ENCODE data around the gene FBXO21. TPM values are rescaled to one million over a fixed set of nuclear protein-coding genes. Genes with fewer than 3 reads are reported as not detected.

The FBXO21 gene
- total and polyA plus RNA-seq, 2 donors from 2014 or later: 28.9 to 45.0 TPM

DNA sequence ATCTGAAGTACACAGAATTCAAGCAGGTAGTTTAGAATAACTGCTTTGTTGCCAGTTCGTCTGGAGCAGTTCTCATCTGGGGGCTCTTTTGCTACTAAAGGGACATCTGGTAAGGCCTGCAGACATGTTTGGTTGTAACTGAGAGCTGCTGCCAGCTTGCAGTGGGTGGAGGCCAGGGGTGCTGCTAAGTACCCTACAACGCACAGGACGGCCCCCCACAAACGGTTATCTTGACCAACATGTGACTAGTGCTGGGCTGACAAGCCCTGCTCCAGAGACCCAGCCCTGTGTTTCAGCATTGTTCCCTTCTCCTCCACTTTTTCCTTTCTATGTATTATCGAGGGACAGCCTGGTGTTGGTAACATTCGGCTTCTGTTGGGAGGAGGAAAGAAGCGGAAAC lies 40.8 kb downstream of the FBXO21 start:
- H3K4me3 ChIP-seq (ENCODE audit: low read length in 3 of 3): no peak overlapping the region
- no peaks in the 10 kb centered on the region for H3K9me3 ChIP-seq (ENCODE audit: control insufficient read depth in 2 of 3, insufficient read depth in 1 of 3, low read length in 3 of 3)
- TF ChIP-seq CTCF (IDR thresholded peaks at IDR 0.05; ENCODE audit: borderline replicate concordance, extremely low read depth, insufficient read depth): no peak
- peaks cover 7 to 66% (median 35%) of the 10 kb centered on the region in 3 donors for H3K36me3 ChIP-seq (ENCODE audit: control insufficient read depth in 2 of 3, insufficient read depth in 3 of 3, low read length in 3 of 3)
- H3K27ac ChIP-seq (ENCODE audit: low read depth in 2 of 2, low read length in 2 of 2): no peak overlapping the region
- intact Hi-C loops (cut with DNase I): no loop called here
- H3K4me1 ChIP-seq (ENCODE audit: control insufficient read depth in 2 of 3, insufficient read depth in 2 of 3, low read depth in 1 of 3, low read length in 3 of 3): no peaks in the 10 kb centered on the region
- peak in 1 of 5 donors; percentile 20 for DNase-seq
- no peak for FAIRE-seq
- H3K9ac ChIP-seq (ENCODE audit: low read length in 3 of 3): no peak overlapping the region
- no peaks in the 10 kb centered on the region for H3K27me3 ChIP-seq (ENCODE audit: control insufficient read depth, insufficient read depth, low read length)

DNA sequence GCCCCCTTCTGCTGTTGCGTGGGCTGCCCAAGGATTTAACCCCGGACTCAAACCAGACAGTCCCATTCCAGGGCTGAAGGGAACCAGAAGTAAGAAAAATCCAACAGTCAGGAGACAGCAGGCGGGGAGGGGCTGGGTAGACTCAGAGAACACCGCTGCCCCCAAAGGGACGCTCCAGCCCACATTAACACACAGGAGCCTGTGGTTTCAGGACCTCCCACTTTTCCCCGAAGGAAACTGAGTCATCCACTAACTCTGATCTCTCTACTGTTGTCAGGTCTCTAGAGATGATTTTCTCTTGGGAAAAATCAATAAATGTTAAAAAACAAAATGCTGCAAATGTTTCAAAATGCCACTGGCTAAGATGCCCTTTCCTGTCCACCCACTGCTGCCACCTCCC lies 41.6 kb downstream of the FBXO21 start:
- intact Hi-C loops (cut with DNase I): no loop called here
- no peaks in the 10 kb centered on the region for H3K27me3 ChIP-seq (ENCODE audit: control insufficient read depth, insufficient read depth, low read length)
- peaks cover 5 to 62% (median 33%) of the 10 kb centered on the region in 3 donors for H3K36me3 ChIP-seq (ENCODE audit: control insufficient read depth in 2 of 3, insufficient read depth in 3 of 3, low read length in 3 of 3)
- no peak overlapping the region for H3K27ac ChIP-seq (ENCODE audit: low read depth in 2 of 2, low read length in 2 of 2)
- no peaks in the 10 kb centered on the region for H3K4me1 ChIP-seq (ENCODE audit: control insufficient read depth in 2 of 3, insufficient read depth in 2 of 3, low read depth in 1 of 3, low read length in 3 of 3)
- H3K9me3 ChIP-seq (ENCODE audit: control insufficient read depth in 2 of 3, insufficient read depth in 1 of 3, low read length in 3 of 3): no peaks in the 10 kb centered on the region
- no peak for TF ChIP-seq CTCF (IDR thresholded peaks at IDR 0.05; ENCODE audit: borderline replicate concordance, extremely low read depth, insufficient read depth)
- DNase-seq (peak in 1 of 5 donors; percentile 33), FAIRE-seq (no peak)
- H3K9ac ChIP-seq (ENCODE audit: low read length in 3 of 3): no peak overlapping the region
- no peak overlapping the region for H3K4me3 ChIP-seq (ENCODE audit: low read length in 3 of 3)

DNA sequence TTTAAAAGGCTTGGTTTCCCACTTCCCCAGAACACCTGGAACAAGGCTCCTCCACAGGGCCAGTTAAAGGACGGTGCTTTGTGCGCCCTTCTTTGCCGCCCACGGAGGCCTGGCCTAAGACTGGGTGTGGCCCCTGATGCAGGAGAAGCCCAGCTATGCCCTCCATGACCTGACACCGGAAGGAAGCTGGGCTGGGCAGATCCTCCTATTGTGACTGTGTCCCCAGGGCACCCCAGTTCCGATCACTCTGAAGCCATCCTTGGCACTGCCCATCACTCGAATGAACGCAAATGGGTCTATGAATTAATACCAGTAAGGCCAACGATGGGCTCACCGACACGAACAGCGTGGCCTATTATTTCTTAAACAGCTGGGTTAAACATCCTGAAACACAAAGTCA lies 42.6 kb downstream of the FBXO21 start:
- TF ChIP-seq CTCF (IDR thresholded peaks at IDR 0.05; ENCODE audit: borderline replicate concordance, extremely low read depth, insufficient read depth): no peak
- DNase-seq (peak in 1 of 5 donors; percentile 32), FAIRE-seq (no peak)
- Histone ChIP-seq H3K4me3 (ENCODE audit: low read length in 3 of 3) (no peak overlapping the region), H3K27me3 (ENCODE audit: control insufficient read depth, insufficient read depth, low read length) (no peaks in the 10 kb centered on the region), H3K9ac (ENCODE audit: low read length in 3 of 3) (no peak overlapping the region), H3K36me3 (ENCODE audit: control insufficient read depth in 2 of 3, insufficient read depth in 3 of 3, low read length in 3 of 3) (peaks cover 5 to 56% (median 31%) of the 10 kb centered on the region in 3 donors), H3K9me3 (ENCODE audit: control insufficient read depth in 2 of 3, insufficient read depth in 1 of 3, low read length in 3 of 3) (no peaks in the 10 kb centered on the region), H3K4me1 (ENCODE audit: control insufficient read depth in 2 of 3, insufficient read depth in 2 of 3, low read depth in 1 of 3, low read length in 3 of 3) (no peaks in the 10 kb centered on the region), H3K27ac (ENCODE audit: low read depth in 2 of 2, low read length in 2 of 2) (no peak overlapping the region)
- intact Hi-C loops (cut with DNase I): no loop called here

GRCh38 chr12:117145597-117146154 lies 44.6 kb downstream of the FBXO21 start:
- no peak for TF ChIP-seq CTCF (IDR thresholded peaks at IDR 0.05; ENCODE audit: borderline replicate concordance, extremely low read depth, insufficient read depth)
- no peaks in the 10 kb centered on the region for H3K9me3 ChIP-seq (ENCODE audit: control insufficient read depth in 2 of 3, insufficient read depth in 1 of 3, low read length in 3 of 3)
- no peaks in the 10 kb centered on the region for H3K27me3 ChIP-seq (ENCODE audit: control insufficient read depth, insufficient read depth, low read length)
- intact Hi-C loops (cut with DNase I): no loop called here
- H3K36me3 ChIP-seq (ENCODE audit: control insufficient read depth in 2 of 3, insufficient read depth in 3 of 3, low read length in 3 of 3): peaks cover 5 to 42% (median 31%) of the 10 kb centered on the region in 3 donors
- DNase-seq (peak in 1 of 5 donors; percentile 5), FAIRE-seq (no peak)
- H3K9ac ChIP-seq (ENCODE audit: low read length in 3 of 3): no peak overlapping the region
- H3K4me3 ChIP-seq (ENCODE audit: low read length in 3 of 3): no peak overlapping the region
- no peaks in the 10 kb centered on the region for H3K4me1 ChIP-seq (ENCODE audit: control insufficient read depth in 2 of 3, insufficient read depth in 2 of 3, low read depth in 1 of 3, low read length in 3 of 3)
- H3K27ac ChIP-seq (ENCODE audit: low read depth in 2 of 2, low read length in 2 of 2): no peak overlapping the region
